DMS79 (cell line): ENCODE results near the gene TMEM52.
A peak's percentile ranks its signal among the peaks of the same experiment; 100 is the strongest.

Source experiments
- DNase-seq: peaks from one replicate; lab custom pipeline; 2025; lab: John Stamatoyannopoulos, UW

TMEM52 gene

GRCh38 chr1:1926346-1926811, 7.3 kb upstream of the TMEM52 start:
- no peak for DNase-seq

- DNase-seq = no peak
Measured at GRCh38 chr1:1925437-1926345, 6.6 kb upstream of the TMEM52 start.

GRCh38 chr1:1924849-1925248, 5.8 kb upstream of the TMEM52 start:
- no peak for DNase-seq

GRCh38 chr1:1924386-1924785, 5.3 kb upstream of the TMEM52 start:
- no peak for DNase-seq

- DNase-seq = no peak
Measured at GRCh38 chr1:1922956-1923833, 4.1 kb upstream of the TMEM52 start.

DNA sequence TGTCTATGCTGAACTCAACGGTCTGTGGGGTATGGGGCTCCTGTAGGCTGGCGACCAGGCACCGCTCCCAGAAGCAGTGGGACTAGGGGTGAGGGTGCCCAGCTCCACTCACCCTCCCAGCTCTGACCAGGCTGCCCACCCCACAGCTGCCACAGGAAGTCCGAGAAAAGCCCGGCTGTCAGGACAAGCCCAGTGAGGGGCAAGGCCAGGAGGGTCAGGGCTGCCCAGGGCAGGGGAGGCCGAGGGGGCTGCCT, 3.5 kb upstream of the TMEM52 start:
- DNase-seq = no peak

DNA sequence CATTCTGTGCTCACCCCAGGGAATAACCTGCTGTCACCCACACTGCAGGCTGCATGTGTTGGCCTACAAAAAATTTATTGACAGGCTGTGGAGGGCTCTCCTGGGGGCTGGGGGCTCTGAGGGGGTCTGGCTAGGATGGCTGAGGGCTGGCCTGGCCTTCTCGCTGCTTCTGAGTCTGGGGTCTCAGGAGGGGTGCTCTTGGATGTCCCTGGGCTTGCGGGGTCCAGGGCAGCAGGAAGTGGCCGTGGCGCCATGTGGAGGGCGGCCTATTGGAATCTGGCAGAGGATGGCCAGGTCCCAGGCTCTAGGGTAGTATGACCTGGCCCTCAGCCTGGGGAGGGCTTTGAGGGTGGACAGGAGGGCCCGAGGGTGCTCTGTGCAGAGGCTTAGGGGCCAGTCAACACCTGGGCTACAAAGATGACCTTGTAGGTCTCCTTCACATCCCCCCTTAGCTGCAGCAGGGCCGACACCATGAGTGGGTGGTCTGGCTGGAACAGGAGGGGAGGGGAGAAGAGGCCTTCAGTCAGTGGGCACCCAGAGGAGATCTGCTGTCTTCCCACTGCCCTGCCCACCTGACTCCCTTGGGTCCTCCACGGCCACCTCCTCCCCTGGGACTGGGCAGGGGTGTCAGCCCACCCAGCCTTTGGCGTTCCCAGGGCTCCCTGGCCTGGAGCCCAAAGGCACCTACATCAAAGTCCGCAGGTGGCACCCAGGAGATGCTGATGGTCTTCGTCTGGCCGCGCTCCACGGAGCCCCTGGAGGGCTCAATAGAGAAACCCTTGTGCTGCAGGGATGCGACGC, 3.0 kb upstream of the TMEM52 start:
- DNase-seq = no peak

GRCh38 chr1:1921459-1921862, 2.4 kb upstream of the TMEM52 start:
- DNase-seq = no peak

DNA sequence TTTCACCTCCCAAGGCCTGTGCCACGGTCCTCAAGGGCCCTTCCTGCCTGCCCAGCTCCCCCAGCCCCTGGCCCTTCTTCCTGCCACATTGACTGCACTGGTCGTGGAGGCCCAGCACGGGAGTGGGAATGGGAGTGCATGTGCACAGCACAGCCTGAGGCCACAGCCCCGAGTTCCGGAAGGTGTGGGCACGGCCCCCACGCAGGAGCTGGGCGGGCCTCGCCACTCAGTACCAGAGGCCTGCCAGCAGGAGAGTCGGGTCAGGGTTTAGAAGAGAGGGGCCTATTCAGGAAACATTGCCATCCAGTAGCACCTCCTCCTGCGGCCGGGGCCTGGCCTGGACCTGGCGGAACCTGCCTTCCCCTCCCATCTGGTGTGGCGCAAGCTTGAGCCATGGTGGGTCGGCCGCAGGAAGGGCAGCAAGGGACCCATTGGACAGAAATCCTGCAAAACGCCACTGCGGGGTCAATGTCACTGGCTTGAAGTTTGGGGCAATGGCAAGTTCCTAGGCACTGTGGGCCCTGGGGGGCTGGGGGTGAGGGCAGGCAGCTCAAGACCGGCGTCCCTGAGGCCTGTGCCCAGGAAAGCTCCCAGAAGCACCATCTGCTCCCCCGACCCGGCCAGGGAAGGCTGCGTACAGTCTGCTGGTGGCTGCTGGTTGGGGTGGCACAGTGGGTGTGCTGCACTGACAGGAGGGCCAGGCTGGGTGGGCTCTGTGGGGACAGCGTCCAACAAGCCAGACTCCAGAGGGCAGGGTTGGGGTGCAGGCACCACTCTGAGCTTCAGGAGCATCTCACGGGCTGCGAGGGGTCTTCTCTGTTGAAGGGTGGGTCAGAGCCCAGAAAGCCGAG, 1.8 kb upstream of the TMEM52 start:
- no peak for DNase-seq

DNA sequence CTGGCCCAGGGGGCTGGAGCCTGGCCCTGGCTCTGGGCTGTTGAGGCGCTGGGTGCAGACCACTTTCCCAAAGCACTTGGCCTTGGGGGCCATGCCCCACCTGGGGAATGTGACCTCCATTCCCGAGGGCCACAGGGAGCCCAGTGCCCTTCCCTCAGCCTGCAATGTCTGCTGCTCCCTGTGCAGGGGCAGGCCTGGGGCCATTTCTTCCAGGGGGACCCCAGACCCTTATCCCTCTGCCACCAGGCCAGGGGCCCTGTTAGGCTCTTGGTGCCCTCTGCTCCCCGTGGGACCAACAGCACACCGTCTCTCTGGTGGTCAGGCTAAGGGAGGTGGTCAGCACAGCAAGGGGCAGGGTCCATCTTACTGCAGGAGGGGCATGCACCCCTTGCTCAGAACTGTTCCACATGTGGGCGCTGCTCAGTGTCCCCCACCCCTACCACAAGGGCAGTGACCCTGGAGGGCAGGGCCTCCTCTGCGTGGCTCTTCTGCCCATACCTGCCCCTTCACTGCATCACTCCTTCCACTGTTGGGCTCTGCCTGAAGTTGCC, 1.1 kb upstream of the TMEM52 start:
- DNase-seq = no peak

GRCh38 chr1:1919304-1920056, 401 bp upstream of the TMEM52 start:
- peak; percentile 98 for DNase-seq

GRCh38 chr1:1917995-1918900, 831 bp downstream of the TMEM52 start:
- DNase-seq = no peak

- no peak for DNase-seq
Measured at GRCh38 chr1:1917304-1917976, 1.6 kb downstream of the TMEM52 start.

GRCh38 chr1:1916851-1917251, 2.2 kb downstream of the TMEM52 start:
- no peak for DNase-seq

- no peak for DNase-seq
Measured at GRCh38 chr1:1915911-1916840, 2.9 kb downstream of the TMEM52 start.

DNA sequence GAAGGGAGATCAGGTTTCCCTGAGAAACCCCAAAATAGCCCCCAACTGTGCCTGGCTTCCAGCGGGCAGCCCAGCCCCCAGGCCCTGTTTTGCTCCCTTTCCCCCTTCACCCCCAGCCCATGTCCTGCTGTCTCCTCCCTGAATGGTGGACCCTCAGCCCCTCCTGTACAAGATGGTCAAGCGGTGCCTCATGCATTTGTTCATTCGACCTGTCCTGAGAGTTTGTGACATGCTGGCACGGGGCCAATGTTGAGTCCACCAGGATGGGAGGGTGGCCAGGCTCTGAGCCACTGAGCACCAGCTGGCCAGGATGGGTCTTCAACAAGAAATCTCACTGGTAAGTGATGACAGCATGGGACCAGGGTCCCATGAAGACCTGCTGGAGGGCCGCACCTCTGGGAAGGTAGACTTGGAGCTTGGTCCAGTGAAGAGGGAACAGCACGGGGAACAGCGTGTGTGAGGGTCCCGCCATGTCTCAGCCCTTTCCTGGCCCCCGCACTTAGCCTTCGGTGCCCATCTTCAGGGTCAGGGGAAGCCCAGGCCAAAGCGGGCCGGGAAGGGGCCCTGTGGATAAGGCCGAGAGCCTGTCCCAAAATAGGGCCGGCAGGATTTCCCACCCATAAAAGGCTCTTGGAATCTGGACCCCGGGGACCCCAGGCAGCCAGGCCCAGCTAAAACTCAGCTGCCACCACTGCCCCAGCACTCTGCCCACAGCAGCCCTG, 3.9 kb downstream of the TMEM52 start, which contains the start of gene CALML6:
Gene CALML6 (plus strand): TSS at position 290 of the 722 bp plus-strand sequence. CDS start 21 bp downstream, at position 311.
- no peak for DNase-seq
